Fibroblast of villous mesenchyme (primary cell): ENCODE data around the gene LDLR. TPM values are rescaled to one million over a fixed set of nuclear protein-coding genes. Genes with fewer than 3 reads are reported as not detected.

Experiments used
- DNase-seq: peaks from one replicate; pipeline ENCODE4 v3.0.0-alpha.2; 2010; ENCODE audit warnings: low read depth
- H3K4me3 ChIP-seq: 2 replicates; pipeline ENCODE4 v1.5.1; 2011; ENCODE audit warnings: low read depth, mild to moderate bottlenecking, low read length
- CTCF ChIP-seq: IDR thresholded peaks from 2 replicates; pipeline ENCODE4 v1.5.1; 2012; ENCODE audit warnings: low read depth, mild to moderate bottlenecking, low read length; ENCODE audit not compliant: insufficient read depth
- total RNA-seq: library from RNA; depleted of rRNA; stranded (reverse); fragments of >200 nt; gene quantifications from 2 replicates; pipeline ENCODE4 v1.2.3, GENCODE V29; 2012

Gene LDLR
- total RNA-seq, 1 donor = 392 TPM

GRCh38 chr19:11141937-11142527, 52.8 kb downstream of the LDLR start:
- no peak for TF ChIP-seq CTCF
- H3K4me3 ChIP-seq = peak overlapping the region; percentile 6
- DNase-seq = no peak

- peak overlapping the region; percentile 18 for H3K4me3 ChIP-seq
- no peak for TF ChIP-seq CTCF
- DNase-seq = peak; percentile 96
These were observed 53.4 kb downstream of the LDLR start for GRCh38 chr19:11142528-11143171.

GRCh38 chr19:11145536-11145924, 56.3 kb downstream of the LDLR start:
- no peak overlapping the region for H3K4me3 ChIP-seq
- no peak for TF ChIP-seq CTCF
- no peak for DNase-seq

GRCh38 chr19:11148001-11148400, 58.7 kb downstream of the LDLR start:
- H3K4me3 ChIP-seq = no peak overlapping the region
- TF ChIP-seq CTCF = no peak
- DNase-seq = no peak

GRCh38 chr19:11151181-11151580, 61.9 kb downstream of the LDLR start:
- no peak overlapping the region for H3K4me3 ChIP-seq
- DNase-seq = no peak
- no peak for TF ChIP-seq CTCF

- no peak for TF ChIP-seq CTCF
- H3K4me3 ChIP-seq = no peak overlapping the region
- DNase-seq = peak; percentile 90
These were observed 63.2 kb downstream of the LDLR start for GRCh38 chr19:11152318-11153062.
